KBM-7 (cell line): ENCODE data around the gene CDC42SE2.
"Not testable (repeated sequence)": the region's sequence is repeated elsewhere in the genome, so short reads cannot be mapped to it uniquely, and the experiment has no call there.

Experiments used
- DNase-seq: peaks from one replicate; pipeline ENCODE4 v3.0.0-alpha.2; 2015
- in situ Hi-C: fragments of 300-500 bp; cut with MboI; formaldehyde crosslinking; loops from 2 replicates; pipeline ENCODE4 v1.14.3; 2020; ENCODE audit warnings: low sequenced_read_pairs, low pct_unique_long_range_greater_than_20kb, mixed read lengths

Gene CDC42SE2

GRCh38 chr5:131245948-131246347 lies 17.9 kb upstream of the CDC42SE2 start:
- no peak for DNase-seq
- in situ Hi-C loops, result no loop called here

GRCh38 chr5:131246504-131246903 lies 17.3 kb upstream of the CDC42SE2 start:
- DNase-seq, result no peak
- in situ Hi-C loops, result no loop called here

- no peak for DNase-seq
- in situ Hi-C loops, result no loop called here
These were observed 12.9 kb upstream of the CDC42SE2 start for GRCh38 chr5:131250751-131251475.

GRCh38 chr5:131252824-131253171 lies 11.1 kb upstream of the CDC42SE2 start:
- in situ Hi-C loops, result no loop called here
- DNase-seq, result peak; percentile 95

- DNase-seq, in situ Hi-C loops: not testable (repeated sequence)
These were observed 9.8 kb upstream of the CDC42SE2 start for GRCh38 chr5:131254025-131254424.

- in situ Hi-C loops, result no loop called here
- no peak for DNase-seq
These were observed 9.1 kb upstream of the CDC42SE2 start for GRCh38 chr5:131254741-131255140.

GRCh38 chr5:131256507-131256823 lies 7.4 kb upstream of the CDC42SE2 start:
- DNase-seq, result no peak
- in situ Hi-C loops, result no loop called here

- in situ Hi-C loops, result no loop called here
- DNase-seq, result no peak
These were observed 5.1 kb upstream of the CDC42SE2 start for GRCh38 chr5:131258733-131259132.

GRCh38 chr5:131259326-131259725 lies 4.5 kb upstream of the CDC42SE2 start:
- DNase-seq, result no peak

GRCh38 chr5:131260895-131261294 lies 3.0 kb upstream of the CDC42SE2 start:
- DNase-seq, result no peak
- in situ Hi-C loops, result no loop called here

More at GRCh38 chr5:131259326-131259725, 4.5 kb upstream of the CDC42SE2 start:
- in situ Hi-C loops, result no loop called here

- in situ Hi-C loops, result no loop called here
- no peak for DNase-seq
These were observed 2.4 kb upstream of the CDC42SE2 start for GRCh38 chr5:131261483-131261882.

- in situ Hi-C loops, result no loop called here
- DNase-seq, result peak; percentile 61
These were observed 806 bp upstream of the CDC42SE2 start for GRCh38 chr5:131262953-131263541.

GRCh38 chr5:131264451-131265099 lies 722 bp downstream of the CDC42SE2 start:
- in situ Hi-C loops, result no loop called here
- DNase-seq, result peak; percentile 50

GRCh38 chr5:131265311-131265803 lies 1.5 kb downstream of the CDC42SE2 start:
- in situ Hi-C loops, result no loop called here
- DNase-seq, result peak; percentile 69

- in situ Hi-C loops, result no loop called here
- DNase-seq, result no peak
These were observed 2.7 kb downstream of the CDC42SE2 start for GRCh38 chr5:131266370-131267060.

- in situ Hi-C loops, result no loop called here
These were observed 5.0 kb downstream of the CDC42SE2 start for GRCh38 chr5:131268758-131269370.

GRCh38 chr5:131270809-131271208 lies 7.0 kb downstream of the CDC42SE2 start:
- no peak for DNase-seq
- in situ Hi-C loops, result no loop called here

More at GRCh38 chr5:131268758-131269370, 5.0 kb downstream of the CDC42SE2 start:
- DNase-seq, result no peak

GRCh38 chr5:131271888-131272287 lies 8.0 kb downstream of the CDC42SE2 start:
- in situ Hi-C loops, DNase-seq: not testable (repeated sequence)

GRCh38 chr5:131272307-131272706 lies 8.5 kb downstream of the CDC42SE2 start:
- DNase-seq, result no peak

More at GRCh38 chr5:131272307-131272706, 8.5 kb downstream of the CDC42SE2 start:
- in situ Hi-C loops, result no loop called here
